ENCODE measurements around the gene PHACTR3.
"Not testable (repeated sequence)": the region's sequence is repeated elsewhere in the genome, so short reads cannot be mapped to it uniquely, and the experiment has no call there.

PHACTR3 gene

DNA sequence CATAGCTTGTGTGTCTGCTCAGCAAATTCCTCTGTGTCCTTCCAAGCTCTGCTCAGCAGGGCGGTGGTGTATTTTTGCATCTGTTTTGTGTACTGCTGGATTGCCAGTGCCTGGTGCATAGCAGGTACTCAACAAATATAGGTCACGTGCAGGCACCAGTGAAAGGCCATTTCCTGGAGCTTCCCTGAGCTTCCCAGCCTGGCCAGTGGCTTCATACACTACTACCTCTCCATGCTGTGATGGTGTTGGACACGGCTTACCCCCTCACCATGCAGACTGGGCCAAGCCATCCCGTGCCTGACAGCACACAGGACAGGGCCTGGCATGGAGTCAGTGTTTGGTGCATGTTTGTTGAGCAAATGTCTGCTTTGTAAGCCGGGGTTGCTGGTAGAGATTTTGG lies 7.7 kb upstream of the PHACTR3 start:
- DNase-seq, result no peak

DNA sequence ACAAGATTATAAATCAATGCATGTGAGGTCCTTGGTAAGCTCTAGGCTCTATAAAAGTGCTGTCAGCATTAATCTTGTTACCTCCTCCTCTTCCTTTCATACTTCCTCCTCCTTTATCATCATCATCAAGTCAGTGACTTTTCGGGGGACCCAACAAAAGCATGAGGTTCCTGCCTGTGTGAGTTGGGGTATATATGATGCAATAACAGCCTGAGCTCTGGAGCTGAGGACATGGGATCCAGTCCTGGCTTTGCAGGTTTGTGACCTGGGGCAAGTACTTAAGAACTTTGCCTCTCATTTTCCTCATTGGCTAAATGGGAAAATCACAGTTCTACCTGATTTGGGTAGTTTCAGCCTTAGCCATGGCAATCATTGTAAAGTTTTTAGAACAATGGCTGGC lies 7.1 kb upstream of the PHACTR3 start:
- no peak for DNase-seq

DNA sequence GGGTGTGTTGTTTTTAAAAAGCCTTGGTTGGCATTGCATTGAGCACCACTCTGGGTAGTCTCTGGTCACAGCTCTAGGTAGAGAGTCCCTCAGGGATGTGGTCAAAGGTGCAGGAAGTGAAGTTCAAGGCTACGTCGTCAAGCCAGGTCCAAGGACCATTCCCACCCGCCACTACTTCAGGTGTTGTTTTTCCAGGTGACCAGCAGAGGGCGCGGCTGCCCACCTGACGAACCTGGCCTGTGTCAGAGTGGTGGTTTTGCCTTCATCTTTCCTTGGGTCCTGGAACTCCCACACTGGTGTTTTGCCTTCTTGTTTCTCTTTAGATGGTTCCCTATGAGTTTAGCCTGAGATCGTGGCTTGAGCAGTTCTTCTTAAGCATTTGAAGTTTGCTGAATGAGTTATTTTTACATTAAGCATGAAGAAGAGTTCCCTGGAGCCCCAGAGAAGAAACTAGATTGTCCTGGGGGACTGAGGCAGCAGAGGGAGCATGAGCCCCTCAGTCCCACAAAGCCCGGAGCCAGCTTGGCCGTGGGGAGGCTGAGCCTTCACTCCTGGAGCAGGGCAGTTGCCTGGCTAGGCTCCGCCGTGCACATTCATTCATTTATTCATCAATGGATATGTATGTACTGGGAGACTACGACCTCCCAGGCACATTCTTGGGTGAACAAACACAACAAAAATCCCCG lies 5.6 kb upstream of the PHACTR3 start:
- no peak for DNase-seq

DNA sequence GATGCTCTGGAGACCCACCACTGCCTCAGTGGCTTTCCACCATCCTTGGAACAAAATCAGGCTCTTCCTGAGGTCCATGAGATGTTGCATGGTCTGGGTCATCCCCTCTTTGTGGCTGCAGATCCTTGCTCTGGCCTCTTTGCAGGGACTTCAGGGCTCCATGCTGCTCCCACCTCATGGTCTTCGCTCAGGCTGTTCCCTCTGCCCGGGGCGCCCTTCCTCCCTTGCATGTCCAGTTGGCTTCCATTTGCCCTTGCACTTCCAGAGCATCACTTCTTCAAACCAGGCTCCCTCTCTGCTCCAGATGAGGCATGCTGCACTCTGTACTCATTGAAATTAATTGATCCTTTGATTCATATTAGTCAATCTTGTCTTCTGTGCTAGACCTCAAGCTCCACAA lies 4.4 kb upstream of the PHACTR3 start:
- DNase-seq, result no peak

DNA sequence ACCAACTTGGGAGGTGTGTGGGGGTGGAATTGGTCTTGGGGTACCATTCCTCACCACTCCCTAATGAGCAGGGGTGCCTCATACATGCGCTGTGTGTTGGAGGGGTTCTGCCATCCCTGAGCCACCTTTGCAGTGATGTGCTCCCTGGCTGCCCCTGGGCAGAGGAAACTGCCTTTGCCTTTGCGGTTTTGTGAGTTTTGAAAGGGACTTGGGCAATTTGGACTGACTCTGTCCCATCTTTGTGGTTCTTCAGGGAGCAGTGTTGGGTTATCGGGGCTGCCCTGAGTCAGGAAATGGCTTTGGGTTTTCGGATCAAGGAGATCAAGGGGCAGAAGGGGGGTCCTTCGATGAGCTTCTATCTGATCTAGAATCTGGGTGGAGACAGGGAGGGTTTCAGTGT lies 3.9 kb upstream of the PHACTR3 start:
- no peak for DNase-seq

DNA sequence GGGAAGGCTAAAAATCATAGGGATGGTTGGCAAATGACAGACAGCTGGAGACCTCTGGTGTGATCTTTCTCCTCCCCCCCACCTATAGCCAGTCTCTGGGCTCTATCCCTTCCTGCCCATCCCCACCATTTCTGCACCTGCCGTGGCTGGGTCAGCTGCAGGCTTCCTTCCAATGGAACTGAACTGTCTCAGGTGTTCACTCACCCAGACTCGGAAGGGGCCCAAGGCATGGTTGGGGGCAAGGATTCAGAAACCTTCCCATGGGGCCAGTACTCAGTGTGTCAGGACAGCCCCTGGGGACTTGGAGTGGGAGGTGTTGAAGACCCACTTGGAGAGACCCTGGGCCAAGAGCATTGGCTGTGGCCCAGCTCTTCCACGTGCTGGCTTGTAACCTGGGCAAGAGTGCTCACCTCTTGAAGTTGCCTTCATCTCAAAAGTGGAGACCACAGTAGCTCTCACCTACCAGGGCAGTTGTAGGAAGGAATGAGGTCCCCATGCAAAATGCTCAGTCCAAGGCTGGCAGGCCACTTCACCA lies 1.7 kb upstream of the PHACTR3 start:
- DNase-seq, result no peak

DNA sequence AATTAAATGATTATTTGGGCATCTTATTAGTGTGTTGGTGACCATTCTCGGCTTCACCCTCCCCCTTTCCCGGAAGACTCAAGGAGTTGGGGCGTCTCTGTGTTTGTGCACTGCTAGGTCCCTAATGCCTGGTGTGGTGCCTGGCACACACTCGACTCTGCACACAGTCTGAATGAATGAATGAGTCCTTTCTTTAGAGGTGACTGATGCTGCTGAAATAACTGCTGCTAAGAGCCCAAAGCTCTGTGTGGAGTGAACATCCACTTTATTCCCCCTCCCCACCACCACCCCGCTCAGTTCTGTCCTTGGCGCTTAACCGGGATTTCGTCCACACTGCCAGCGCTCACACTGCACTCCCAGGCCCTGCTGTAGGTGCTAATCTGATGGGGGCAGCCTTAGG lies 1.2 kb upstream of the PHACTR3 start:
- DNase-seq, result no peak

DNA sequence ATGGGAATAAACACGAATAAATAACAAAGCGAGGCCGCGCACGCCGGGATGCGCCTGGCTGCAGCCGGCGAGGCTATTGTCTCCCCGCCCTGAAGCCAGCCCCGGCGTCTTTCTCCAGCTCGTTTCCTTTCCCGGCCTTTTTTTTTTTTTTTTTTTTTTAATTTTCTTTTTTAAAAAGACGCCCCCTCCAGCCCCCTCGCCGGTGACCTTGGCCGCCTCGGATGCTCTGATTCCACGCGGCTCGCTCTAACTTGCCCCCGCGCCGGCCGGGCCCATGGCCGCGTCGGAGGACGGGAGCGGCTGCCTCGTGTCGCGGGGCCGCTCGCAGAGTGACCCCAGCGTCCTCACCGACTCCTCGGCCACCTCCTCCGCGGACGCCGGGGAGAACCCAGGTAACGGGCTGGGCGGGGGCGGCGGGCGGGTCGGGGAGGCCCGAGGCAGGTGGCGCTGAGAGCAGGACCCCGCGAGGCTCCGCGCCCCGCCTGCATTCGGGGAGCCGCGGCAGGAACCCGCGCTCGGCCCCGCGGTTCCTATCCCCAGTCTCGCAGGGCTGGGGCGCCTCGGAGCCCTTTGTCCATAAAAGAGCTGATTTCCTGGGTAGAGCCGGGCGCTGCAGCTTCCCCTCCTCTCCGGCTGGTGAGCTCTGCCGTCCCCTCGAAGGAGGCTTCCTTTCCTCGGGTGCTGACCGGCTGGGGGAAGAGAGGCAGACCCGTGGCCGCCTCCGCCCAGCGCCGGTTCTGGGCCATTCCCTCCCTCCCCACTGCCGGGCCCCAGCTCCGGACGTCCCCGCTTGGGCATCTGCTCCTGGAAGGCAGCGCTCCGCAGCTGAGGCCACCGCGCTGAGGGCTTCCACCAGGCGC lies 631 bp downstream of the PHACTR3 start:
- DNase-seq, result no peak

DNA sequence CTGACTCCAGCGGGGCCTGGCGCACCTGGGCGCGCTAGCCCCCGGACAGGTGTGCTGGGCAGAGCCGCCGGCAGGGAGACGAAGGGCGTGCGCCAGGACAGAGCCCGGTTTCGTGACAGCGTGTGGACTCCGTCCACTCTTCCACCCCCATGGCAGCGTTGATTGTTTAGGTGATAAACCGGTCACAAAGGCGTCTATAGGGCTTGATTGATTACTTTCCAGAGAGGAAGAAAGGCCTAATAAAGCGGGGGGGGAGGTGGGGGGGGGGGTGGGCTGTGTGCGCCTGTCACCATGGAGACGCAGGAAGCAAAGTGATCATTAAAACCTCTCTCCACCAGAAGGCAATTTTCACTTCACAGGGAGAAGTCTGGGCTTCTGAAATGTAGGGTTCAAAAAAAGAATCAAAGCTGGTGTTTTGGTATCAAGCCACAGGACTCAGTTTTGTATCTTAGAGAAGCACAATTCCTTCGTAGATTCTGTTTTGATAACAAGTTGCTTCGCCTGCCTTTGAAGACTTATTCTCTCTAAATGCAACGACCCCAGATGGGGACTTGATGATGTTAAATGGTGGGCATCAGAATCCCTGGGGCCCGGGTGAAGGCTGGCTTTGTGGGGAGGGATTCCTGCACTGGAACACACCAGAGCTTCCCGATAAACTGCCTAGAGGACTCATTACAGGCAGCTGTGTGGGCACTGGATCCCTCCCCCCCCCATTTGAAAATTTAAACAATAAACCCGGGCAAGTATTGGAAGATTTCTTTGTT lies 1.4 kb downstream of the PHACTR3 start:
- no peak for DNase-seq

DNA sequence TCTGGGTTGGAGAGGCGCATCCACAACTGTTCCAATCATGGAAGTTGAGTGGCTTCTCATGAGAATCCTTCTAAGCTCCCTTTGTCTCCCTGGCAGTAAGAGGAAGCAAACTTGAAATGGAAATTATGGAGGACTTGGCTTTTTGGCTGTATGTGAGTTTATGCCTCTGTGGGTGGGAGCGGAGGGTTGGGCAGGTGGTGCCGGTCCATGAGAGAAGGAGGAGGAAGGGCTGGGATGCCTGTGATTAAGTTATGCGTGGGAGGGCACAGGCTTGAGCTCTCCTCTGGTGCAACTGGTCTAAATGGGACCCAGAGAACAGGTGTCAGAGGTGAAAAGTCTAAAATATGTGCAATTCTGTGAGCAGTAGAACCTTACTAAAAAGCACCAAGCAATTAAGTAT lies 2.2 kb downstream of the PHACTR3 start:
- DNase-seq, result no peak

DNA sequence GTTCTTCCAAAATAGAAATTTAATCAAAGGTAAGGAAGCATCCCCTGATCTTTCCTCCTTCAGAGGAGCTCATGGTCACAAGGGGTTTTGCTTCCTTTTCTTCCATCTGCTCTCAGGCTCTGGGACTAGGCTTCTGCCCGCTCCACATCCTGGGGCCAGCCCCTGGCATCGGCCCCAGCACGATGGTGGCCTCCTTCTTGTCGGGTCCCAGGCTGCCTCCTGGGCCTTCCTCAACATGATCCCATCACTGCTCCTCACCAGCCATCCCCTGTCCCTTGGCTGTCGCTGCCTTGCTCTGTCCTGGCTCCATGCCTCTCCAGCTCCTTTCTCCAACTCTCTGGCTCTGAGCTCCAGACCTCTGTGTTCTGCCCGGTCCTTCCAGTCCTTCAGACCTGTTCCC lies 4.1 kb downstream of the PHACTR3 start:
- no peak for DNase-seq

DNA sequence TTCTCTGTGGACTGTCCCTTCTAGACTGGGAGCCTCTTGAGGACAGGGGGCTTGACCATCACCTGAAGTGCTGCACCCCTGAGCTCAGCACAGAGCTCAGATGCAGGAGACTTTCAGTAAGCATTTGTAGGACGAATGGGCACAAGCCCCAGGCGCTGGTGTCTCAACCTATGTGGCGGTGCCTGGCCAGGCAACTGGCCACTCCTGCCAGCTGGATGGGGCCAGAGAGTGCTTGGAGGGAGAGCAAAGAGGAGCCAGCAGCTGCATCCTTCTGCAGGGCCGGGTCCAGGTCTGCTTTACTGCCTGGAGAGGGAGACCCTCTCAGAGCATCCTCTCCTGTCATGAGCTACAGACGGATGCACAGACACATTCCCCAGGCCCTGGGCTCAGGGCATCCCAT lies 4.5 kb downstream of the PHACTR3 start:
- DNase-seq, result no peak

DNA sequence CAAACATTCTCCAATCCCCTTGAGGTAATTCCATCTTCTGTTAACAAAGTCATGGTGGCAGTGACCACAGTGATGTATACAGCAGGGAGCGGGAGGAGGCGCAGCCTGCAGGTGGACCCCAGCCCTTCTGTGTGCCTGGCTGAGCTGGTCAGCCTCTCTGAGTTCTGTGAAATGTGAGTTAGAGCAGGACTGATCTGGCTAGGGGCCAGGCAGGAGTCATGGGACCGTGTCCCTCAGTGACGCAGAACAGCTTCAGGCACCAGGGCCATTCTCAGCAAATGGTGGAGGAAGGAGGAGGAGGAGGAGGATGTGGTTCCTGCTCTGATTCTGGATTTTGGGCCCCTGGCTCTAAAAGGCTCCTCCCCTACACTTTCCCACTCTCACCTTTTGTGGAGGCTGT lies 6.9 kb downstream of the PHACTR3 start:
- DNase-seq, result no peak

DNA sequence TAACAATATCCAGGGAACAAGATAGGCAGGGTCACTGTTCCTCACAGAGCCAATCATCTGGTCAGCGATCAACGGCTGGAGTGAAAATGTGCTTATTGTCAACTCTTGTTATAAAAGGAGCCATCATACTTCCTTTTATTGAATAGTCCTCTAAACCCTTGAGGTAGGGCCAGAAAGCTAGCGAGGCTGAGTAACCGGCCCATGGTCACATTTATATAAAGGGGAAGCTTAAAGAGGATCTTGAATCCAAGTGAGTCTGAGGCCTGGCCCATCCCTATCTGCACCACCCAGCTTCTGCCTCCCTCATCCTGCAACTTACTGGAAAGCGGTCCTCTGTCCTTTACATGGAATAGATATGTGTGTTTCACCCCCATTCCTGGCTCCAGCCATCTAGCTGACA lies 9.5 kb downstream of the PHACTR3 start:
- no peak for DNase-seq

DNA sequence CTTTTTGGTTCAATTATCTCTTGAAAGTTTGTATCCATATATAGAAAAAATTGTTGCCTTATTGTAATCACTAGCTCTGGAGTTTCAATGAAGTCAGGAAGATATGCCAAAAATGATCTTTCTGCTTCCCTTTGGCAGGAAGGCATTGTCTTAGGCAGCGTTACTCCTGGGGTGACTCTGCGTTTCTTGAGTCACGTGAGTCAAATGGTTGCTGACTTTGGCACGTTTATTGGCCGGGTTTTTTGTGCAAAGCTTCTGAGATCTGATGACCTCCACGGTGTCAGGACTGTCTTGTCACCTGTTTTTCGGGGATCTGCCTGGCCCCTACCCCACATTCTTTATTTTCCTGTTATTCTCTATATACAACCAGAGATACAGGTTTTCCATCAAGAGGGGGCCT lies 10.4 kb downstream of the PHACTR3 start:
- no peak for DNase-seq

DNA sequence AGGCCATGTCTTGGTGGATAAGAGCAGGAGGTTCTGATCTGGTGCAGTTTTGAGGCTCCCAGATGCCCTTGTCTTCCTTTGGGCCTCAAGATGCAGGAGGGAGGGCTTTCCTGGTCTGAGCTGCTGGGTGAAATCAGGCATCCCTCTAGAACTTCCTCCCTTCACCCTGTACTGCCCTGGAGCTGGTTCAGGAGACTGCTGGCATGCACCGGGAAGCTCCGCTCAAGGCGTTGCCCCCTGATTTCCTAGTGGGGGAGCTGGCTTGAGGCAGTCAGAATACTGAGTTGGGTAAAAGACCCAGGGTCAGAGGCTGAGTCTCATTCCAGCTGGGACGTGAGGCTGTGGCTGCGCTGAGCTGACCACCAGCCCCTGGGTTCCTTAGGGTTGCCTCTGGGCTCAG lies 12.0 kb downstream of the PHACTR3 start:
- DNase-seq, result no peak

DNA sequence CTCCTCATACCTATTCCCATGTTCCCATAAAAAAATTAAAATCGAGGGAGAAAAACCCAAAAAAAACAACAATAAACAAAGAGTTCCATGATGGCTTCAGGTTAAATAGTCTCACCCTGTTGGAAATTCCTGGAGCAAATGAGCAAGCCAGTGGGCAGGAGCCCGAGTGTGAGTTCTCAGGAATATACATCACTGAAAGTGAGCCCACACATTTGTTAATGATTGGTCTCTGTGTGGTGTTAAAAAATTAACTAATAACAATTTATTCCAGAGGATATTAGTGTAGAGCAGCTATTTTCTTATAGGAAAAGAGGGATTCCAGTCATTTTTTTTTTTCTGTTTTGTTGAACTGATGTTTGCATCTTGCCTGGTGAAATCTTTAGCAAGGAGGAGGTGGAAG lies 12.9 kb downstream of the PHACTR3 start:
- DNase-seq, result no peak

DNA sequence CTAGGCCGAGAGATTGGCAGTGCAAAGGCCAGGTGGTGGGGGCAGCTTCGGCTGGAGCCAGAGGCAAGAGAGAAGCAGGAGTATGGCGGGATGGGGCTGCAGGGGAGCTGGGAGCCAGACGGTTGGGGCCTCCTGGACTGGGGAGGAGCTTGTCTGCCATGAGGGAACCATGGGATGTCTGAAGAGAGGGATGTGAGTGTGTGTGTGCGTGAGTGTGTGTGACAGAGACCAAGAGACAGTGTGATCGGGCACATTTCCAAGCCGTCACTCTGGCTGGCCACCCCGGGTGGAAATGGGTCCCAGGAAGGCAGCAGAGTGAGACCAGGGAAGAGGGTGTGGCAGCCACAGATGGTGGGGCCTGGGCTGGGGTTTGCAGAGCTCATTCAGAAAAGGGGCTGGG lies 13.8 kb downstream of the PHACTR3 start:
- no peak for DNase-seq

DNA sequence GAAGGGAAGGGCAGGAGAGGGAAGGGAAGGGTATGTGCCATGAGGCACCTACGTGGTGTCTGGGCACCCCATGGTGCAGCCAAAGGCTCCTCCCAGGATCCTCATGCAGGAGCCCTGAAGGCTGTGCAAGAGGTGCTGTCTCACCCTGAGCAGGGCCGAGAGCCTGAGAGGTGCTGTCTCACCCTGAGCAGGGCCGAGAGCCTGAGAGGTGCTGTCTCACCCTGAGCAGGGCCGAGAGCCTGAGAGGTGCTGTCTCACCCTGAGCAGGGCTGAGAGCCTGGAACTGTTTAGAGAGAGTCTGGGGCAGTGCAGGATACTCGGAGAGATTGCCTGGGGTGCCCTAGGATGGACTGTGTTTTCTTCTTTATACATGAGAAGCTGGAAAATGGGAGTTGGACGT lies 14.2 kb downstream of the PHACTR3 start:
- not testable (repeated sequence) for DNase-seq

DNA sequence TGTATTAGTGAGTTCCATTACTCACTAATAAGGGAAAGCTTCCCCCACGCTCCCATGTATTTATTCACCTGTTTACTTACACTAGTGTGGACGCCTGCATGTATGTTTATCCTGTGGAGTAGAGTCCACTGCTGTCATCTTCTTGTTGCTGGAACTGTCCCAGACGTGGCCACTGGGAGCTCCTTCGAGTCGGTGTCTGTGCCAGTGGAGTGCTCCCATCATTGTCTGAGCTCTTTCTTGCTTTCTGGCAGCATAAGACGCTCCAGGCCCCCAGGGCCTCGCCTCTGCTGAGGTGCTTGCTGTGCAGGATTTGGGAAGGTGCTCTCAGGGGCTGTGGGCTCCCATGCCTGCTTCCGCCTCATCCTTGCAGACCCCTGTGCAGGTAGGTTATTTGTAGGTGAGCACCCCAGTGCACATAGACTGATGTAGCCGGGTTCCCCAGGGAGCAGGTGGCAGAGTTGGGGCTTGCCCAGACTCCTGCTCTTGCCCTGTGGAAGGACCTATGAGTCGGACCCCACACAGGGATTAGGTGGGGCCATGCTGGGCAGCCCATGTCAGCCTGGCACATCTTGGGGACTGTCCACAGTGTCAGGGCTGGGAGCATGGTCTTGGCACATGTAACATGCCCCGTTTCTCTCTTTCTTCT lies 16.6 kb downstream of the PHACTR3 start:
- no peak for DNase-seq

DNA sequence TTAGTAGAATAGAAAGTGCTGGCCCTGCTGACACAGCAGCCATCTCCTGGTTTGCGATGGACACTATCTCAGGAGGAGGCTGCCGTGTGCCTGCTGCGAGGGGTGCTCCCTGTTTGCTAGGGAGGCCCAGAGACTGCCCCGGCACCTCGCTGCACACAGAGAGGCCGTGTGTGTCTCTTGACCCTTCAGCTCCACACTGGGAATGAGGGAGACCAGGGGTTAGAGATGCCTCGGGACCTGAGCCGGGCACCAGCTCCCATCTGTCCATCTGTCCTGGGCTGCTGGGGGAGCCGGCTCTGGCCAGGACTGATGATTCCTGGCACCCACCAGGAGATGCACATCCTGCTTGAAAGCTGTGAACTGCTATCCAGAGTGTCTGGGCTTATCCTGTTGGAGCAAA lies 18.2 kb downstream of the PHACTR3 start:
- no peak for DNase-seq

DNA sequence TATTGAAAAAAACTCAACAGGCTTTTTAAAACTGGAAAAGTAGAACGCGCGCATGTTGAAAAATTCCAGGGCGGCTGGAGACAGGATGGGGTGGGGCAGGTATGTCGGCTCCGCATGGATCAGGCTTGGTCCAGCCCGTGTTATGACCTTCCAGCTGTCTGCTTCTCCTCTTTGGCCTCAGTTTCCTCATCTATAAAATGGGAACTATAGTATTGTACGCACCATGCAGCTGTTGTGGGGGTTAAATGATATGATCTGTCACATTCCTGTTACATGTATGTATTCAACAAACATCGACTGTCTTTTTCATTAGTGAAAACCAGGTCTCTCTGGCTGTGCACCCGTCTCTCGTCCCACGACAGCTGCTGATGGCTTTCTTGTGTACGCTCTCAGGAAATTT lies 18.8 kb downstream of the PHACTR3 start:
- DNase-seq, result no peak

DNA sequence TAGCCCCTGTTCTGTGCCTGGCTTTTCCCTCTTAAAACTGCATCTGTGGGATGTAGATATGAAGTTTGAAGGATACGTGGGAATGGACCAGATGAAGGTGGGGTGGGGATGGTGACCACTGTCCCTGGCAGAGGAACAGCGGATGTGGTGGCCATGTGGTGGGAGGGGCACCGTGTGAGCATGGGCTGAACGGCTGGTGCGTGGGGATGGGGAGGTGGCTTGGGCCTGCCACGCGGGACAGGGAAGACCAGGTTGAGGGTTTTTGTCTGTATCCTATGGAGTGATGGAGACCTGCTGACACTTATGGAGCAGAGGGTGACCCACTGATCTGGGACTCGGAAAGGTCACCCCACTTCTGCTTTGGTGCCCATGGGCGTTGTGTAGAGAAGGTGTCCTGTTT lies 19.2 kb downstream of the PHACTR3 start:
- DNase-seq, result no peak

Measured in stimulated activated naive CD4-positive, alpha-beta T cell treated with Interleukin-2 at 50 U/mL for 16 hours (primary cell).